ENCODE results near the gene ALS2.
"Not testable (repeated sequence)": the region's sequence is repeated elsewhere in the genome, so short reads cannot be mapped to it uniquely, and the experiment has no call there.

ALS2 gene

DNA sequence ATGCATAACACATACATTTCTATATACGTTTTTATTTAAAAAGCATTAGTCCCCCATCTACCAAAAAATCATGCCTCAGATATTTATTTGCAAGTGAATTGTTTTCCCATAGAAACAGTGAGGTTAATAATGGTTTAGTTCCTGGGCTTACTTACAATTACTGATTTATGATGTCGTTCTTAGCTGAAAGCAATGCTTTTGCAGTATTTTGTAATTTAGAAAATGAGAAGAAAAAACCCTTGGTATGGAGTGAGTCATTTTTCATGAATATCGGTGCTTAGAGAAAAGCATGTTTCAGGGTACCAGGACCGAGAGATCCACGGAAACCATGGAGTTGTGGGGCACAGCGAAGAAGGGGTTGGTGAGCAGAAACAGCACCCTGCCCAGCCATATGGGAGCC, 13.6 kb upstream of the ALS2 start:
- DNase-seq (ENCODE audit: low read depth in 2 of 3, low spot score in 1 of 3) = no peak

DNA sequence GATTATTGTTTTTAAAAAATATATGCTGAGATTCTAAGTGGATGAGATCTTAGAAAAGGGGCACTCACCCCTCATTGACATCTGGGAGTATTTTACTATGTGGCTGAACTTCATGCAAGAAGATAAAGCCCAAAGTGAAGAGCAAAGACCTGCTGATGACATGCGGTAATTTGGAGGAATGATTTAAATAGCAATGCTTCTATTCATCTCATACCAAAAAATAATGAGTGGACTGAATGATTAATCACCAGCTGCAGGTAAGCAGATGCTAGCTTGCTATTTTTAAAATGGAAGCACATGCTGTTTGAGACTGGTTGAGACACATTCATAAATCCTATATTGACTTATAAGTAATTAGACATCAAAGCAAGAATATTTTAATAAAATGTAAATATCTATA, 12.9 kb upstream of the ALS2 start:
- DNase-seq (ENCODE audit: low read depth in 2 of 3, low spot score in 1 of 3) = no peak

DNA sequence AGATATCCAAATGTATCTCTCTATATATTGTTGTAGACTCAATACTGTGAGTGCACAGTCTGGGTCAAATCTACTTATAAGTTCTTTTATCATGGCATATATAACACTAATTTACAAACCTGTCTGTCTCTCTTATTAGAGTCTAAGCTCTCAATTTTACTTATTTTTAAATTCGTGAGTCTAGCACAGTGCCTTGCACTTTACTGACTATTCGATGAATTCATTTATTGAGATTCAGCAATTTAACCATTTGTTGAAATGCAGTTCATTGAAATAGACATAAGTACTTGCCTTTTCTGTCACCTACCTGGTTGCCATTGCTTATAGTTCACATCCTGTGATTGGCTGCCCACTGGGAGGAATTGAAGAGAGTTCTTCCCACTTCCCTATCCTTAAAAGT, 10.3 kb upstream of the ALS2 start:
- DNase-seq (ENCODE audit: low read depth in 2 of 3, low spot score in 1 of 3) = no peak

DNA sequence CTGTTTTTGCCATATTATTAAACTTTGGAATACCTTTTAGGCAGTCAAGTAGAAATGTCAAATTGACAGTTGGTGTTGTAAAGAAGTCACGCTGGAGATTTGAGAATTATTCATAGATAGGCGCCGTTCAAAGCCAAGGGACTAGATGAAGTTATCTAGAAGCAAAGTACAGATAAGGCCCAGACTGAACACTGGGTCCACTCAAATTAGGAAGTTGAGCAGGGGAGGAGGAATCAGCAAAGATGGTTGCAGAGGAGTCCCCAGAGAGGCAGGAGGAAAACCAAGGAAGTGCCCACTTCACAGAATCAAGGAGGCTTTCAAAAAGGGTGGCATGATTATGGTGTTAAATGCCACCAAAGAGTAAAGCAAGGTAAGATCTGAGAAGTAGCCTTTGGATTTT, 9.6 kb upstream of the ALS2 start:
- DNase-seq (ENCODE audit: low read depth in 2 of 3, low spot score in 1 of 3) = no peak

DNA sequence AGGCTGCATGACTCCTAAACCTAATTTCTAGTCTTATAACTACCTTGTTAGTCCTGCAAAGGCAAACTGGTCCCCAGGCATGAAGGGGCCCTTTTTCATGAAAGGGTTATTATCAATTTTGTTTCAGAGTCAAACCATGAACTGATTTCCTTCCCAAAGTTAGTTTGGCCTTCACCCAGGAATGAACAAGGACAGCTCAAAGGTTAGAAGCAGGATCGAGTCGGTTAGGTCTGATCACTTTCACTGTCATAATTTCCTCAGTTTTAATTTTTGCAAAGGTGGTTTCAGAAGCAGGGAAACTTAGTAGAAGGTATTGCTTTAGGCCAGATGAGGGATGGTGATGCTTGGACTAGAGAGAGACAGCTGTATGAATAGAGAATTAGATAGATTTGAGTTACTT, 8.7 kb upstream of the ALS2 start:
- no peak for DNase-seq (ENCODE audit: low read depth in 2 of 3, low spot score in 1 of 3)

DNA sequence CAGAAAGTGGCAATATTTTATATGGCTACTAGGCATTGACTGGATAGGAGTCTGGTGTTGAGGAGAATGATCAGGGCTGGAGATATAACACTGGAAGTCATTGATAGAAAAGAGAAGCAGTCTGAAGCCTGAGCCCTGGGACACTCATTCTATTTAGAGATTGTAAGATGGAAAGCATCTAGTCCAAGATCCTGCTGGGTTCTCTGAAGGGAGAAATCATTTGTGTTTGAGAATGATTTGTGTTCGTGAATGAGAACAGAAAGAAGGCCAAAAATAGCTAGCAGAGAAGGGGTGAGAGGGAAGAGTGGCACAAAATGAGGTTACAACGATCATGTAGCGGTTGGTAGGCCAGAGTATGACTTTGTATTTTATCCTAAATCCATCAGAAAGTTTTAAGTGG, 7.6 kb upstream of the ALS2 start:
- no peak for DNase-seq (ENCODE audit: low read depth in 2 of 3, low spot score in 1 of 3)

DNA sequence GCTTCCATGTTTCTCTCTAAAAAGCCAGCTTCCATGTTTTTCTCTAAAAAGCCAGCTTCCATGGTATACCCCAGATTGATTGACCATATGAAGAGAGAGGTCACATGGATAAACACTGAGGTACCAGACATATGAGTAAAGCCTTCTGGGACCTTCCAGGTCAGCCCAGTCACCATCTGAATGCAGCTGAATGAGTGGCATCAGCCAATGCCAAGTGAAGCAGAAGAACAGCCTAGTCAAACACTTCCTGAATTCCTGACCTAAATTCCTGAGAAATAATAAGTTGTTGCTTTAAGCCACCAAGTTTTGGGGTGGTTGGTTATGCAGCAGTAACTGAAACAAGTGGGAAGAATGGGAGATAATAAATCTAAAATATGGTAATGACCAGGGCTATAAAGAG, 5.7 kb upstream of the ALS2 start:
- DNase-seq (ENCODE audit: low read depth in 2 of 3, low spot score in 1 of 3) = no peak

DNA sequence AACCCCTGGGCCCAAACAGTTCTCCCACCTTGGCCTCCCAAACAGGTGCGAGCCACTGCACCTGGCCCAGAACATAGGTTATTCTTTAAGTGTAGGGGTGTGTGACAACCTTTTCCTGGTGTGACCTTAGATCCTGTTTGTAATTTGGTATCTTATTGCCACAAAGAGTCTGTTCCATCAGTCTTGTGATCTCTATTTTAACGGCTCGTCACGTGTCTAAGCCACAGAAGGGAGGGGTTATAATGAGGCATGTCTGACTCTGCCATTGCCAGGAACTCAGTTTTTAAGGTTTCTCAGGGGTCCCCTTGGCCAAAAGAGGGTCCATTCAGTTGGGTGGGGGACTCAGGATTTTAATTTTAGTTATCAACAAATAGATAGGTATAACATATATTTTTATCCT, 4.4 kb upstream of the ALS2 start:
- DNase-seq (ENCODE audit: low read depth in 2 of 3, low spot score in 1 of 3) = no peak

DNA sequence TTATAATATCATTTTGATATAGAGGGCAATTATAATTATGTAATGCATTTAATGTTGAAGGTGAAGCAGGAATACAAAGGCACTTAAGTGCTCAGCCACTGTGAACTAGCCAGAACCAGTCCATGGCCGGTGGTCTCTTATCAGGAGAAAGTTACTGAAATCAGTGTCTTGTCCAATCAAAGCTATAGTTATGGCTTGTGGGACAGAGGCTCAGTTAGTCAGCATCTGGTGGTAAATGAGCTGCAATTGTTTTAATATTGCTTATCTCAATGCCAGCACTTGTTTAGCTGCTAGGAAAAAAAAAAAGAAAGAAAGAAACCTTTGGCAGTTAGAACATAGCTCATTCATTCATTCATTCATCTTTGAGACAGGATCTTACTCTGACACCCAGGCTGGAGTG, 3.8 kb upstream of the ALS2 start:
- DNase-seq (ENCODE audit: low read depth in 2 of 3, low spot score in 1 of 3) = no peak

DNA sequence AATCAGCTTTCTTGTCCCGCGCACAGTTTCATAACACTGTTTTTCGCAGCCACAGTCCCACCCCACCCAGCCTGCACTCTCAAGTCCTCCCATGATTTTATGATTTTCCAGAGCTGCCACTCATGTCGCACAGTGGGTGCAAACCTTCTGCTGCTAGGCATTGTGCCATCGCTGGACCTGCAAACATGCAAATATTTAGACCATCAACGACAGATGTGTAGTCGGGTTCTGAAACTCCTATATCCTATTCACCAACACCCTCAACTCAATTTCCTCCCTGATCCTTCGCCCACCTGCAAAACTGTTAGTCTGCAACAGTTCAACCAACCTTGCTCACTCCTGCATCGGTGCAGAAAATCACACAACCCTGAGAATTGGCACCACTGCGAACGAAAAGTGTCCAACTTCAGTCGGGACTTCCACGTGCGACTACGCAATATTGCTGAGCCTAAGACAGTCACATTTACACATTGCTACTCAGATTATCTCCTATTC, 871 bp upstream of the ALS2 start:
- DNase-seq (ENCODE audit: low read depth in 2 of 3, low spot score in 1 of 3) = no peak

DNA sequence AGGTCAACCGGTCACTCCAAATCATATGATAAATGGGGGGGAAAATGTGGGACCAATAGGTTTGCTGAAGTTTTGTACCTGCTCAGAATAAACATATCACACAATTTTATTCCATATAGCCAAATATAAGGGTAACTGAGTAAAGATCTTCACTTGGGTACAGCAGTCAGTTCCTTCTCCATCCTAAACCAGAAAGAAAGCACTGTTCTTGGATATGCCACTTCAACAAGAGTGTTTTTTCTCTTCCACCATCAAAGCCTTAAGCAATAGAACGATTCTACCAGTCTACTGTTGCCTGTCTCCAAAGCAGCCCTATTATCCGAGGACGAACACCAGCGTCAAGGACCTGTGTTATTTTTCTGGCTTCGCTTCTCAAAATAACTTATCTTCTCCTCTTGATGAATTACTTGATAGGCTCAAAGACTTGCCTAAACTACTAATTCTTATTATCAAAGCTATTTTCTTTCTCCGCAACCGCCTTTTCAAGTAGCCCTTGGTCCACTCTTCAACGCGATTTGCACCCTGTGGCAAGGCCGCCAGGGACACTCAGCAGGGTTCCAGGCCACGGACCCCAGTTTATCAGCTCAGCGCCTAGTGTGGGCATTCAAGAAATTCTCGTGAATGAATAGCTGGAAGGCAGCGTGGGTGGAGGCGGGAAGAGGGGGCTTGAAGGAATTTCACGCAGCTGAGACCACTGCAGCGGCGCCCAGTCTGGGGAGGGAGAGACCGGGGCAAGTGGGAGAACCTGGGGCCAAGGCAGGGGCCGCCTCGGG, 646 bp downstream of the ALS2 start:
- no peak for DNase-seq (ENCODE audit: low read depth in 2 of 3, low spot score in 1 of 3)

DNA sequence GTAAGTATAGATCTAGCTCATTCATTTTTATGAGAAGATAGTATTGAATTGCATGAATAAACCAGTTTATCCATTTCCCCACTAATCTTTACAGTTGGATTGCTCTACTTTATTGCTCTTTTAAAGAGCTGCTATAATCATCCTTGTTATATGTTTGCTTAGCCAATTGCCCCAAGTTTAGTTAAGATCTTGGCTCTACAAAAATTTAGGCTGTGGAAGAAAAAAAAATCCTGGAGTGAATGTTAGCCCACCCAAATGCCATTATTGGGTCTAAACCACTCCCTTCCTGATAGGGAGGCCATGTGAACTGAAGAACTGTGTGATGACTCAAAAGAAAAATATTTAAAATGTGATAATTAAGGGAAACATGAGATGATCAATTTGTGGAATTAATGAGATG, 2.9 kb downstream of the ALS2 start:
- DNase-seq (ENCODE audit: low read depth in 2 of 3, low spot score in 1 of 3) = no peak

DNA sequence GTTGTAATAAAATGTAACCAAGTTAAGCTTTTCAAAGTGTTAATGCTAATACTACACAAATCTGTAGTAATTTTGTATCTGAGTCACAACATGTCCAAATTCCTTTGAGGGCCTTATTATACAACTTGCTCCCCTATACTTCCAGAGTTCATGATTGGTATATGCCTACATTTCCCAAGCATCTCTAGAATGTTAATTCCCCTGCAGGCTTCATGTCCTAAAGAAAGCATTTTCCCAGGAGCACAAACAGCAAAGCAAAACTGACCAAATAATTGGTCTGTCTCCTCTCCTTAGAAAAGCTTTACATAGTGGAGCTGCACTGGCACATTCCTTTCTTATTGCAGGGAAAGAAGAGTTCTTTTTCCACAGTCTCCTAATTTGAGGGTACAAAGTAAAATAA, 3.7 kb downstream of the ALS2 start:
- DNase-seq (ENCODE audit: low read depth in 2 of 3, low spot score in 1 of 3) = no peak

DNA sequence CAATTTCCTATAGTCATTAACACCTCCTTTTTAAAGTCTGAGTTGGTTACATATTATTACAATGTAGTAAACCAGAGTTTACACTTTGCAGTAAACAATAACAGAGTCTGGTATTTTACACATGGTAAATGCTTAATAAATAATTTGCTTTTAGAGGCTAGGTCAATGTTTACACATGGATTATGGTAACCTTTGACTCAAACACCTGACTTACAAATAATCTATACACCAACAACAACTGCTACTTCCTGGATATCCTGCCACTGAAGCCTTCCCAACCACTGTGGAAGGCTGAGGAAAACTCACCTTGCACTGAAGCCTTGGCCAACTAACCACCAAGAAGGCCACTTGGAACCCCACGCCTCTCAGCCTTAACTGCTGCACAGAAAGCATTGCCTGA, 5.4 kb downstream of the ALS2 start:
- no peak for DNase-seq (ENCODE audit: low read depth in 2 of 3, low spot score in 1 of 3)

DNA sequence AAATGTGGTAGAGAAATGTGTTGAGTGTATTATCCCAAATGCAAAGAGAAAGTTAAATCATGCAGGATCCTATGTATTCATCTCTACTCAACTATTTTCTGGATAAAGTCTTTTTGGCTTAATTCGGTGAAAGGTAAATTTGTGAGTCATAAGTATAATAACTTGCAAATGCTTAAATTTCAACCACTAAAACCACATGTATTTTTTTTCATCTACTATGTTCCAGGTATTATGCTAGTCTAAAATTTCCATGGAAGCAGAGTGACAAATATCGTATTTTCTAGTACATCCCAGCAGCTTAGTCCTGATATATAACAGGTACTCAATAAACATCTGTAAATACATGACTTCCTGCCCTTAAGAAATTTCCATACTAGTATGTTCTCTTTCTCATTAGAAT, 6.2 kb downstream of the ALS2 start:
- DNase-seq (ENCODE audit: low read depth in 2 of 3, low spot score in 1 of 3) = no peak

DNA sequence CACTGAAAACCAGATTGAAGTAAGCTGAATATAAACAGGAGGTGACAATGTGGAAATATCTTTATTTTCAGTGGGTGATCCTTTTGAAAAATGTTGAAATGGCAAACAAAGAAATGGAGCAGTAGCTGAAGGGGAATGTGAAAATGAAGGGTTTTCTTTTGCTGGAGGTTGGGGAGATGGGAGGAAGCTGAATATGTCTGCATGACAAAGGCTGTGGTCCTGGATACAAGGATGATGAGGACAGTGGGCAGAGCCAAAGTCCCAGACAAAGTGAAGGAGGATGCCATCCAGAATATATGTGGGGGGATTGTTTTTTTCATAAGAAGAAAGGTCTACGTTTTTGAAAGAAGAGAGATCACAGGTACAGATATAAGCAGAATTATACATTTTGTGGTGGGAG, 6.7 kb downstream of the ALS2 start:
- DNase-seq (ENCODE audit: low read depth in 2 of 3, low spot score in 1 of 3) = no peak

DNA sequence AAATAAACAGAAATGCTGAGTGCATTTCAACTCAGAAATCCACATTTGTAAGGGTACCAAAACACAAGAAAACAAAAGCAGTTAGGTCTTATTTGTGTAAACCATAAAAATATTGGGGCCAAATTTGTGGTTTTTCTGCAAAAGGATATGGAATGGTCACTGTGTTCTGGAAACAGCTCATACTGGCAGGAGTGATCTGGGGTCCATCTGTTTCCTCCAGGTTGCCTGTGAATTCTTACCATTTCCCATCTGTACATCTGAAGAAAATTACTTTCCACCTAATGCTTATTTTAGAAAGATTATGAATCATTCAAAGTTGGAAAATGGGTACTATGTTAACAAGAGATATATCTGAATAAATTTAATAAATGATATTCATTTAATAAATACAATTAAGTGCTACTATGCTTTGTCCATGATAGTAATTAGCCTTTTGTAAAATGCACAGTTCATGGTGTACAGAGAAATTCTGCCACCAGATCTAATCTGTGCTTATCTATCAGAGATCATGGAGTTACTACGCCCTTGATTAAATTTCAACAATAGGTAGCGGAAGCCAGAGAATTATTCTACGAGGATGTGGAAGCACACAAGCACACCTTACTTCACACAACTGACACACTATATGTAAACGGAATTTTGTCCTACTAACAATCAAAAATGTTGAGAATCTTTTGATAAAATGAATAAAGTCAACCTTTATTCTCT, 10.9 kb downstream of the ALS2 start:
- DNase-seq (ENCODE audit: low read depth in 2 of 3, low spot score in 1 of 3) = no peak

DNA sequence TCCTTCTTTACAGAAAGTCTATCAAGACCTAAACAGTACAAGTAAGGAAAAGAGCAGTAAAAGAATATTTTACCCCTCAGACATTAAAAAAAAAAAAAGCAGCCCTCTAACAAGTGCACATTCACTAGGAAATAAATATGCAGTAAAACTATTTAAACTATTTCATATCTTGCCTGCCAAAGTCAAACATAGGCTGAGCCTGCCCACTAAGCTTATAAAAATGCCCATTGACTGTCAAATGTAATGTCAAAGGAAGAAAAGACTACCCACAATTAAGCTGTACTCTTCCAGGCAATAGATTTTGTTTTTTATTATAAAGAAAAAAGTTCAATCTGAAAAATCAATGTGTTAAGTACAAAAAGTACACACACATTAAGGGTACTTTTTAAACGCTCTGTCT, 11.8 kb downstream of the ALS2 start:
- no peak for DNase-seq (ENCODE audit: low read depth in 2 of 3, low spot score in 1 of 3)

DNA sequence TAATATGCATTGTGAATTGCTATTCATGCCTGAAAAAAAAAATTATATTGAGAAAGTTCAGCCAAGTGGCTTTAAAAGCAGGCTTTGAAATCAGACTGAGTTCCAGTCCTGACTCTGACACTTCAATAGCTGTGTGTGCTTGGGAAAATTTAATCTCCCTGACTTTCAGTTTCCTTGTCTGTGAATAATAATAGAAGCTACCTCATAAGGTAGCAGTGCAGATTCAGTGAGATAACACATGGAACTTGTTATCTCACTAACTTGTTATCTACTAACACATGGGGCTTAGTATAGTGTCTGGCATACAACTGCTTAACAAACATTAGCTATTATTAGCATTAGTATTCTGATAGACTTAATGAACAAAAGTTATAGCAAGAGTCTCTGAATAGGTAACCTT, 14.9 kb downstream of the ALS2 start:
- DNase-seq (ENCODE audit: low read depth in 2 of 3, low spot score in 1 of 3) = no peak

DNA sequence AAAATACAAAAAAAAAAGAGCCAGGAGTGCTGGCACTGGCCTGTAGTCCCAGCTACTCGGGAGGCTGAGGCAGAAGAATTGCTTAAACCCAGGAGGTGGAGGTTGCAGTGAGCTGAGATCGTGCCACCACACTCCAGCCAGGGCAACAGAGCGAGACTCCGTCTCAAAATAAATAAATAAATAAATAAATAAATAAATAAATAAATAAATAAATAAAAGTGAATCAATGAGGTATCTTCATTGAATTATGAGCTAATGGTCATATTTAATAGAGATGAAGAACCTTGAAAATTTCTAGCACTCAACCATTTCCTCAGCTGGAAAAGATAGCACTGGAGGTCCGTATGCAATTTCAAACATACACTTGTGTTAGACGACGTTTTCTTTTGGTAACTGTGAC, 16.3 kb downstream of the ALS2 start:
- not testable (repeated sequence) for DNase-seq (ENCODE audit: low read depth in 2 of 3, low spot score in 1 of 3)

DNA sequence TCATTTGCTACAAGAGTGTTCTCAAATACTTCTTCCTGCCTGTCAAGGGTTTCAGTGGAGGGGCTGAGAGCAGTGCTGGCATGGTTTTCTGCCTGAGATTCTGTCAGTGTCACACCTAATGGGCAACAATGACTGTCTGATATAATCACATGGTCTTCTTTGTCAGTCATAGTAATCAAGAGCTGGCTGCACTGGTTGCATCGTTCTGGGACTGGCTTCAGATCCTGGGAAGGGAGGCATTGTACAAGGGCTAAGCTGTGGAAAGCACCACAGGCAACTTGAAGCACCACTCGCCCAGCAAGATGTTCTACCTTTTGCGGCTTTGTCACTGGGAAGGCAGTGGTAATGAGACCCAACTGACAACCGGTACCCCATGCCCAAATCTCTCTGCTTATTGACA, 19.6 kb downstream of the ALS2 start:
- no peak for DNase-seq (ENCODE audit: low read depth in 2 of 3, low spot score in 1 of 3)

DNA sequence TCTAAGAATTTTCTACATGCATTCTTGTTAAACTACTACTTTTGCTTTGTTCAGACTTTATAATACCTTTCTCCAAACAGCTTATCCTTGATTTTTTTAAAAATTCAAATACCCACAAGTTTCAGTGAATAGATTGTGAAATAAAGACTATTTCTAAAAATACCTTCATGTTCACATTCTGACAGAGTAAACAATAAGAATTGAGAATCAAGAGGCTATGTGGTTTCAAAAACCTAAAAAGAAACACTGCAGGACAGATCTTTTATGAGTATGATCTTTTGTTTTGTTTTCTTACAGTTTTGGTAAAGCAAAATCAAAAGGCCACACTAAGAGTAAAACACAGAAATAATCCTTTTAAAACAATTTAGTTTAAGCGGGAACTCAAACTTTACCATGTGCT, 21.2 kb downstream of the ALS2 start:
- DNase-seq (ENCODE audit: low read depth in 2 of 3, low spot score in 1 of 3) = no peak

DNA sequence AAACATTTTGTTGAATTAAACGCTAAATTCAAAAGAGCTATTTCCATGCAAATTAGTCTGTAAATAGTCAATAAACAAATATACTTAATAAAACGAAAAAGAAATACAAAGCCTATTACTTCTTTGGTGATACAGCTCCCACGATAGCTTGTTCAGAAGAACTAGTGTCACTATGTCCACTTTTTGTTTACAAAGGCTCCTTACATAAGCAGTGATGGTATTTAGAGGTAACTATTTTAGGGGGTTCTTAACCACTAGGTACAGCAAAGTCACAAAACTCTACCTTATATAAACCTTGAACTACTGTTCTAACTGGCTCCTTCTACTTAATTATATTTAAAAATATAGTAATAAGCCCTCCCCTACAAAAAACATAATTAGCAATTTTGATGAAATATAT, 21.9 kb downstream of the ALS2 start:
- DNase-seq (ENCODE audit: low read depth in 2 of 3, low spot score in 1 of 3) = no peak

Measured in stimulated activated CD4-positive, alpha-beta T cell treated with anti-CD3 and anti-CD28 coated beads, Interleukin-12 subunit alpha, Interleukin-12 subunit beta, amount 100 ng/mL, for 48 hours (primary cell).